Gastroesophageal sphincter (tissue), 4 donors: ENCODE measurements around the gene SBK2. TPM values are rescaled to one million over a fixed set of nuclear protein-coding genes. Genes with fewer than 3 reads are reported as not detected.
"Not testable (repeated sequence)": the region's sequence is repeated elsewhere in the genome, so short reads cannot be mapped to it uniquely, and the experiment has no call there.

Experiments used
- ATAC-seq: fragments of 150-250 bp; one replicate; pipeline ENCODE4 v1.9.1; 2016; ENCODE audit warnings: mild to moderate bottlenecking, moderate library complexity
- H3K27ac ChIP-seq, 4 donors: fragments of 200-600 bp; sonication (generic) in 3 of 4; 1 replicate in 3 of 4; 2 replicates in 1 of 4; pipeline ENCODE4 v1.5.1; 2016 to 2019
- H3K27me3 ChIP-seq: fragments of 200-600 bp; sonication (generic); one replicate; pipeline ENCODE4 v1.5.1; 2019
- H3K36me3 ChIP-seq, 2 donors: fragments of 200-600 bp; sonication (generic); one replicate each; pipeline ENCODE4 v1.5.1; 2019; ENCODE audit warnings: control low read depth in 1 of 2
- H3K4me1 ChIP-seq, 3 donors: fragments of 200-600 bp; sonication (generic); 1 replicate in 2 of 3; 2 replicates in 1 of 3; pipeline ENCODE4 v1.5.1; 2016 to 2019; ENCODE audit warnings: control low read depth in 2 of 3
- H3K4me3 ChIP-seq, 2 donors: fragments of 200-600 bp; sonication (generic); one replicate each; pipeline ENCODE4 v1.5.1; 2019; ENCODE audit warnings: mild to moderate bottlenecking in 1 of 2, moderate library complexity in 1 of 2
- H3K9me3 ChIP-seq, 3 donors: fragments of 200-600 bp; sonication (generic); one replicate each; pipeline ENCODE4 v1.5.1; 2017 to 2019; ENCODE audit warnings: control low read depth in 2 of 3
- EP300 ChIP-seq: sonication (generic); formaldehyde crosslinking; IDR thresholded peaks from one replicate; pipeline ENCODE4 v1.6.1; 2017; ENCODE audit warnings: antibody characterized with exemption, mild to moderate bottlenecking
- POLR2A ChIP-seq, 2 donors: fragments of 450-650 bp; IDR thresholded peaks; one replicate each; pipeline ENCODE4 v1.6.1; 2017; ENCODE audit warnings: antibody characterized with exemption in 2 of 2, mild to moderate bottlenecking in 2 of 2, moderate library complexity in 1 of 2
- POLR2AphosphoS5 ChIP-seq: sonication (generic); formaldehyde crosslinking; IDR thresholded peaks from one replicate; pipeline ENCODE4 v1.6.1; 2017; ENCODE audit warnings: antibody characterized with exemption
- WGBS, 2 donors: methylation state at CpG; one replicate each; pipeline ENCODE4 v1.1.5; 2018; ENCODE audit warnings: low coverage in 1 of 2; 5-methylcytosine and 5-hydroxymethylcytosine counted together
- total RNA-seq, 4 donors: library from RNA; depleted of rRNA; stranded (reverse); fragments of >200 nt; gene quantifications; one replicate each; pipeline ENCODE4 v1.1.0, GENCODE V29; 2016
- TF ChIP-seq, protein P1 (sequence below), 4 experiments: fragments of 200-600 bp in 2 of 4; fragments of 450-650 bp in 2 of 4; sonication (generic) in 1 of 4; IDR thresholded peaks; one replicate each; pipeline ENCODE4 v1.5.1; 2017 to 2019; ENCODE audit warnings: antibody characterized with exemption in 4 of 4, mild to moderate bottlenecking in 2 of 4, moderate library complexity in 2 of 4

Gene SBK2
- total RNA-seq, 4 donors from 2014 or later: not detected

DNA sequence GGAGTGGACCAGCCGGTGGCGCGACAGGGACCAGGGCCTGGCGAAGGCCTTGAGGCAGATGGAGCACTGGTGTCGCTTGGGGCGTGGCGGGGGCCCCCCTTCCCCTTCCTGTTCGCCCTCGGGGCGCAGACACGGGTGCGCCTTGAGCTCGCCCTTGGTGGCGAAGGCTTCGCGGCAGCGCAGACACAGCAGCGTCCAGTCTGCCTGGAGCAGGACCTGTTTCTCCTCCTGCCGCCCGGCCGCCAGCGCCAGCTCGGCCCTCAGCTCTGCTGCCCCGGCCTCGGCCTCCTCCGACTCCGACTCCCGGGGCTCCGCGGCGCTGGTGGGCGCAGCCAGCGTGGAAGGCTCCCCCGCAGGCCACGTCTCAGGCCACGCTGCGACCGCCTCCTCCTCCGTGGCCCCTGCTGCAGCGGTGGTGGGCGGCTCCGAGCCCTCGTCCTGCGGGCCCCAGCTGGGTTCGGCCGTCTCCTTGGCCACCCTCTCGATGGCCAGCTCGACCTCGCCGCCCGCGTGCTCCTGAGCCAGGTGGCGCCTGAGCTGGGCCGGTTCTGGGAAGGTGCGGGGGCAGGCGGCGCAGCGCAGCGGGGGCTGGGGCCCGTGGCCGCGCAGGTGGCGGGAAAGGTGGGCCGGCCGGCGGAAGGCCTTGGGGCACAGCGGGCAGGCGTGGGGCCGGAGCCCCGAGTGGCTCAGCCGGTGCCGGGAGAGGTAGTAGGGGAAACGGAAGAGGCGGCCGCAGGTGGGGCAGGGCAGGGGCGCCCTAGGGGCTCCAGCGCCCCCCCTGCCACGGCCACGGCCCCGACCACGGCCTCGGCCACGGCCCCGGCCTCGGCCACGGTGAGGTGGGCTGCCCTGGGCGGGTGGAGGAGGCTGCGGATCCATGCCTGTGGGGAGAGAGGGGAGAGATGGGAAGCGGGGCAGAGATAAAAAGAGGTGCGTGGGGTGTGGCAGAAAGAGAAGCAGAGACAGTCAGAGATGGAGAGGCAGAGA lies 42.1 kb upstream of the SBK2 start:
- WGBS, 2 donors: 80 to 84% methylated on average over 7 to 8 of the region's 90 CpGs
- peaks cover 0 to 29% of the 10 kb centered on the region in 2 donors for H3K36me3 ChIP-seq
- no peaks in the 10 kb centered on the region for H3K9me3 ChIP-seq
- H3K27ac ChIP-seq: peak overlapping the region in 3 of 4 donors; percentile 92 to 94 (median 93)
- no peak for ATAC-seq
- peaks cover 0 to 33% (median 8%) of the 10 kb centered on the region in 3 donors for H3K4me1 ChIP-seq
- H3K27me3 ChIP-seq: no peaks in the 10 kb centered on the region
- peak overlapping the region in 1 of 2 donors; percentile 94 for H3K4me3 ChIP-seq
- TF ChIP-seq POLR2A (IDR thresholded peaks at IDR 0.05): no peak
- TF ChIP-seq, protein P1, sequence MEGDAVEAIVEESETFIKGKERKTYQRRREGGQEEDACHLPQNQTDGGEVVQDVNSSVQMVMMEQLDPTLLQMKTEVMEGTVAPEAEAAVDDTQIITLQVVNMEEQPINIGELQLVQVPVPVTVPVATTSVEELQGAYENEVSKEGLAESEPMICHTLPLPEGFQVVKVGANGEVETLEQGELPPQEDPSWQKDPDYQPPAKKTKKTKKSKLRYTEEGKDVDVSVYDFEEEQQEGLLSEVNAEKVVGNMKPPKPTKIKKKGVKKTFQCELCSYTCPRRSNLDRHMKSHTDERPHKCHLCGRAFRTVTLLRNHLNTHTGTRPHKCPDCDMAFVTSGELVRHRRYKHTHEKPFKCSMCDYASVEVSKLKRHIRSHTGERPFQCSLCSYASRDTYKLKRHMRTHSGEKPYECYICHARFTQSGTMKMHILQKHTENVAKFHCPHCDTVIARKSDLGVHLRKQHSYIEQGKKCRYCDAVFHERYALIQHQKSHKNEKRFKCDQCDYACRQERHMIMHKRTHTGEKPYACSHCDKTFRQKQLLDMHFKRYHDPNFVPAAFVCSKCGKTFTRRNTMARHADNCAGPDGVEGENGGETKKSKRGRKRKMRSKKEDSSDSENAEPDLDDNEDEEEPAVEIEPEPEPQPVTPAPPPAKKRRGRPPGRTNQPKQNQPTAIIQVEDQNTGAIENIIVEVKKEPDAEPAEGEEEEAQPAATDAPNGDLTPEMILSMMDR (IDR thresholded peaks at IDR 0.05): no peak
- no peak for TF ChIP-seq EP300
- no peak for TF ChIP-seq POLR2AphosphoS5

DNA sequence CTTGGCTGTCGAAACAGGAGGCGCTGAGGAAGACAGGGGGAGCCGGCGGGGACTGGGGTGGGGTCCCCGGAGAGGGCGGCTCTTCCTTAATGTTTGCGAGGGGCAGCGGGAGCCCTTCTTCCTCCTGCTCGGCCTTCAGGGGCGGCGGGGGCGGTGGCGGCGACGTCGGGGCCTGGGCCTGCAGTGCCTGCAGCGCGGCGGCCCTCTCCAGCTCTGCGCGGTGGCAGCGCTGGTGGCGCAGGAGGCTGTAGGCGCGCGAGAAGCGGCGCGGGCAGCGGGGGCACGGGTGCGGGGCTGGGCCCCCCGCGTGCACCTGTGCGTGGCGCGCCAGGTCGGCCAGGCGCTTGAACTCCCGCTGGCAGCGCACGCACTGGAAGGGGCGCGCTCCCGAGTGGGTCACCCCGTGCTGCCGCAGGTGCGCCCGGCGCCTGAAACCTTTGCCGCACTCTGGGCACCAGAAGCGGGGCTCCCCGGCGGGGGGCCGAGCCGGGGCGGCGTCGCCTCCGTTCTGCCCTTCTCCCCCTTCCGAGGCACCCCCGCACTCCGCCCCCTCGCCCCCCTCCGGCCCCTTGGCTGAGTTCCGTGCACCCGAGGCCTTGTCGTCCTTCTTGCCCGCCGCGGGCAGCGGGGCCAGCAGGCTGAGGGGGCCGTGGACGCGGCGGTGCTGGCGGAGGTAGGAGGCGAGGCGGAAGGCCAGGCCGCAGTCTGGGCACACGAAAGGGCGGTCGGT lies 41.3 kb upstream of the SBK2 start:
- TF ChIP-seq, protein P1 (IDR thresholded peaks at IDR 0.05): no peak
- TF ChIP-seq EP300 (no peak), POLR2AphosphoS5 (no peak)
- Histone ChIP-seq H3K4me3 (no peak overlapping the region), H3K27ac (no peak overlapping the region), H3K4me1 (peaks cover 0 to 33% (median 8%) of the 10 kb centered on the region in 3 donors), H3K36me3 (peaks cover 0 to 29% of the 10 kb centered on the region in 2 donors), H3K27me3 (no peaks in the 10 kb centered on the region), H3K9me3 (no peaks in the 10 kb centered on the region)
- 100% methylated on average over 1 of the region's 83 CpGs; no CpG with 5 or more reads in 1 of the 2 donors for WGBS, 2 donors
- ATAC-seq: no peak

DNA sequence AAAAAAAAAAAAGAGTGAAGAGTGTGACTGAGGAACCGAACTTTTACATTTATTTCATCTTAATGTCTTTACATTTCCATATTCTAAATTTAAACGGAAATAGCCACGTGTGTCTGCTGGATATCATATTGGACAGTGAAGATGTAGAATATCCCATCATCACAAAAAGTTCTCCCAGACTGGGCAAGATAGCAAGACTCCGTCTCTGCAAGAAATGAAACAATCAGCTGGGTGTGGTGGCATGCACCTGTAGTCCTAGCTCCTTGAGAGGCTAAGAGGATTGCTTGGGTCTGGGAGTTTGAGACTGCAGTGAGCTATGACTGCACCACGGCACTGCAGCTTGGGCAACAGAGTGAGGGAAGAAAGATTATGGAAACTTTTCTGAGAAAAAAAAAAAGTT lies 39.8 kb upstream of the SBK2 start:
- peaks cover 0 to 29% of the 10 kb centered on the region in 2 donors for H3K36me3 ChIP-seq
- H3K9me3 ChIP-seq: no peaks in the 10 kb centered on the region
- WGBS, 2 donors: 80 to 89% methylated on average over 5 of the region's 5 CpGs
- H3K4me1 ChIP-seq: peaks cover 0 to 25% (median 8%) of the 10 kb centered on the region in 3 donors
- no peak overlapping the region for H3K4me3 ChIP-seq
- no peak for ATAC-seq
- H3K27me3 ChIP-seq: no peaks in the 10 kb centered on the region
- TF ChIP-seq POLR2A (IDR thresholded peaks at IDR 0.05) (no peak), EP300 (no peak), POLR2AphosphoS5 (no peak)
- TF ChIP-seq, protein P1 (IDR thresholded peaks at IDR 0.05): no peak
- H3K27ac ChIP-seq: no peak overlapping the region

DNA sequence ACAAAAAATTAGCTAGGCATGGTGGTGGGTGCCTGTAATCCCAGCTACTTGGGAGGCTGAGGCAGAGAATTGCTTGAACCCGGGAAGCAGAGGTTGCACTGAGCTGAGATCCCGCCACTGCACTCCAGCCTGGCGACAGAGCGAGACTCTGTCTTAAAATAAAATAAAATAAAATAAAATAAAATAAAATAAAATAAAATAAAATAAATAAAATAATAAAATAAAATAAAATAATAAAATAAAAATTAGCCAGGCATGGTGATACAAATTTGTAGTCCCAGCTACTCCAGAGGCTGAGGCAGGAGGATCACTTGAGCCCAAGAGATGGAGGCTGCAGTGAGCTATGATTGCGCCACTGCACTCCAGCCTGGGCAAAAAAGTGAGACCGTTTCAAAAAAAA lies 37.0 kb upstream of the SBK2 start:
- H3K27ac ChIP-seq, H3K9me3 ChIP-seq, ATAC-seq, H3K27me3 ChIP-seq, H3K4me3 ChIP-seq, H3K4me1 ChIP-seq: not testable (repeated sequence)
- WGBS, 2 donors: 87 to 100% methylated on average over 1 to 6 of the region's 6 CpGs
- H3K36me3 ChIP-seq: peaks cover 0 to 23% of the 10 kb centered on the region in 2 donors

DNA sequence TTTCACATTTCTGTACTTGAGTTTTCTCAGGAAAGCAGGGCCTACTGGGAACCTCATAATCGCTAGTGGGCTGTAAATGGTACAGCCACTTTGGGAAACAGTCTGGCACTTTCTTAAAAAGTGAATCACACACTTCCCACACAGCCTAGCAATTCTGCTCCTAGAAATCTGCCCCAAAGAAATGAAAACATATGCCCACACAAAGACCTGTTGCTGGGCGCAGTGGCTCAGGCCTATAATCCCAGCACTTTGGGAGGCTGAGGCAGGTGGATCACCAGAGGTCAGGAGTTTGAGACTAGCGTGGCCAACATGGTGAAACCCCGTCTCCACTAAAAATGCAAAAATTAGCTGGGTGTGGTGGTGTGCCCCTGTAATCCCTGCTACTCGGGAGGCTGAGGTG lies 32.5 kb upstream of the SBK2 start:
- H3K36me3 ChIP-seq, H3K27ac ChIP-seq, H3K4me1 ChIP-seq, H3K9me3 ChIP-seq, H3K4me3 ChIP-seq, ATAC-seq: not testable (repeated sequence)
- peaks cover 25% of the 10 kb centered on the region for H3K27me3 ChIP-seq
- WGBS, 2 donors: 74 to 93% methylated on average over 2 to 3 of the region's 5 CpGs
